H1 (cell line): Measurements from ENCODE around the gene ST13. TPM values are rescaled to one million over a fixed set of nuclear protein-coding genes. Genes with fewer than 3 reads are reported as not detected.

ENCODE experiments used
- CTCF ChIA-PET: fragments of 300-600 bp; sonication (Branson Sonifier 250); formaldehyde crosslinking; loops from one replicate; lab custom pipeline; 2021; ENCODE audit not compliant: partially characterized antibody; lab: Charles Lee
- POLR2A ChIA-PET: fragments of 300-600 bp; sonication (Branson Sonifier 250); formaldehyde crosslinking; loops from one replicate; lab custom pipeline; 2021; ENCODE audit warnings: inconsistent platforms; ENCODE audit not compliant: partially characterized antibody; lab: Charles Lee
- DNase-seq, 2 experiments: peaks; one replicate each; pipeline versions ENCODE4 v3.0.0 to v3.0.0-alpha.2; 2010 to 2022; ENCODE audit warnings: low spot score in 2 of 2, low read depth in 1 of 2, mixed read lengths in 1 of 2
- FAIRE-seq: peaks from 2 replicates; lab custom pipeline; 2011; peaks lifted over from hg19 to GRCh38; lab: Jason Lieb, UNC
- H2AFZ ChIP-seq: 2 replicates; pipeline ENCODE4 v1.8.1; 2012; ENCODE audit warnings: low read length, inconsistent platforms
- H2AK5ac ChIP-seq: 2 replicates; pipeline ENCODE4 v1.6.1; 2013; ENCODE audit warnings: low read depth, low read length
- H2BK120ac ChIP-seq: replicated peaks from 2 replicates; pipeline ENCODE3; 2013; ENCODE audit warnings: low read depth, low read length, inconsistent platforms
- H2BK12ac ChIP-seq: 2 replicates; pipeline ENCODE4 v1.6.1; 2013; ENCODE audit warnings: low read depth, low read length
- H2BK15ac ChIP-seq: 2 replicates; pipeline ENCODE4 v1.6.1; 2013; ENCODE audit warnings: low read length
- H2BK20ac ChIP-seq: 2 replicates; pipeline ENCODE4 v1.6.1; 2013; ENCODE audit warnings: low read length
- H2BK5ac ChIP-seq: 2 replicates; pipeline ENCODE4 v1.6.1; 2013; ENCODE audit warnings: low read depth, low read length
- H3K14ac ChIP-seq: 2 replicates; pipeline ENCODE4 v1.6.1; 2013; ENCODE audit warnings: inconsistent platforms; ENCODE audit not compliant: insufficient read length
- H3K18ac ChIP-seq: 2 replicates; pipeline ENCODE4 v1.6.1; 2013; ENCODE audit warnings: low read length; ENCODE audit errors: extremely low read depth
- H3K23ac ChIP-seq: 2 replicates; pipeline ENCODE4 v1.6.1; 2013; ENCODE audit warnings: inconsistent platforms; ENCODE audit not compliant: insufficient read length
- H3K23me2 ChIP-seq: 2 replicates; pipeline ENCODE4 v1.6.1; 2013; ENCODE audit warnings: low read depth, low read length
- H3K27ac ChIP-seq: 2 replicates; pipeline ENCODE4 v1.6.1; 2011; ENCODE audit warnings: low read depth, low read length, inconsistent platforms
- H3K27me3 ChIP-seq, 4 experiments: replicated peaks in 1 of 4; 1 replicate in 1 of 4; 2 replicates in 3 of 4; pipeline versions ENCODE4 v1.6.1 to v1.8.1; 2011 to 2013; ENCODE audit warnings: low read length in 3 of 4, mild to moderate bottlenecking in 3 of 4, inconsistent platforms in 2 of 4, mixed read lengths in 2 of 4, moderate library complexity in 1 of 4; ENCODE audit not compliant: control insufficient read depth in 3 of 4, insufficient read depth in 3 of 4; ENCODE audit errors: extremely low read depth in 1 of 4
- H3K36me3 ChIP-seq, 4 experiments: 2 replicates each; pipeline versions ENCODE4 v1.6.1 to v1.8.1; 2011 to 2013; ENCODE audit warnings: mild to moderate bottlenecking in 4 of 4, low read length in 3 of 4, moderate library complexity in 2 of 4, control low read depth in 1 of 4, inconsistent platforms in 1 of 4; ENCODE audit not compliant: insufficient read depth in 4 of 4, control insufficient read depth in 2 of 4
- H3K4ac ChIP-seq: replicated peaks from 2 replicates; pipeline ENCODE3; 2013; ENCODE audit warnings: low read length, low read depth, mixed read lengths, inconsistent platforms; ENCODE audit not compliant: insufficient read length
- H3K4me1 ChIP-seq, 4 experiments: replicated peaks in 1 of 4; 1 replicate in 1 of 4; 2 replicates in 3 of 4; pipeline versions ENCODE4 v1.6.1 to v1.8.1; 2011 to 2013; ENCODE audit warnings: low read length in 3 of 4, inconsistent platforms in 2 of 4, mixed read lengths in 1 of 4; ENCODE audit not compliant: insufficient read depth in 4 of 4, control insufficient read depth in 3 of 4
- H3K4me2 ChIP-seq, 2 experiments: 2 replicates each; pipeline versions ENCODE4 v1.6.1 to v1.8.1; 2011 to 2013; ENCODE audit warnings: low read depth in 2 of 2, low read length in 2 of 2, control low read depth in 1 of 2, inconsistent platforms in 1 of 2, mild to moderate bottlenecking in 1 of 2; ENCODE audit not compliant: insufficient read depth in 1 of 2
- H3K4me3 ChIP-seq, 4 experiments: fragments of 200-600, 300-600 bp in 1 of 4; sonication (generic), shearing (Covaris generic), sonication (Bioruptor Twin) in 1 of 4; 2 replicates each; pipeline versions ENCODE4 v1.5.1 to v1.8.1; 2011 to 2016; ENCODE audit warnings: low read length in 4 of 4, low read depth in 3 of 4, control low read depth in 2 of 4, inconsistent platforms in 2 of 4, mild to moderate bottlenecking in 2 of 4, mixed read lengths in 1 of 4, moderate library complexity in 1 of 4; ENCODE audit not compliant: insufficient read depth in 2 of 4; ENCODE audit errors: extremely low read depth in 1 of 4
- H3K56ac ChIP-seq: replicated peaks from 2 replicates; pipeline ENCODE3; 2013; ENCODE audit warnings: low read depth, mild to moderate bottlenecking, mixed read lengths, low read length, inconsistent platforms; ENCODE audit not compliant: insufficient read length
- H3K79me1 ChIP-seq: 2 replicates; pipeline ENCODE4 v1.6.1; 2013; ENCODE audit warnings: low read depth, low read length, control low read depth
- H3K79me2 ChIP-seq, 2 experiments: 2 replicates each; pipeline versions ENCODE4 v1.6.1 to v1.8.1; 2012 to 2013; ENCODE audit warnings: low read length in 2 of 2, mild to moderate bottlenecking in 2 of 2, inconsistent platforms in 1 of 2; ENCODE audit not compliant: insufficient read depth in 2 of 2, control insufficient read depth in 1 of 2
- H3K9ac ChIP-seq, 4 experiments: replicated peaks in 1 of 4; 1 replicate in 1 of 4; 2 replicates in 3 of 4; pipeline versions ENCODE4 v1.6.1 to v1.8.1; 2011 to 2013; ENCODE audit warnings: low read depth in 3 of 4, low read length in 3 of 4, control low read depth in 2 of 4, mild to moderate bottlenecking in 2 of 4, moderate library complexity in 2 of 4, inconsistent platforms in 1 of 4; ENCODE audit errors: extremely low read depth in 1 of 4
- H3K9me3 ChIP-seq, 2 experiments: 2 replicates each; pipeline versions ENCODE4 v1.6.1 to v1.8.1; 2012 to 2013; ENCODE audit warnings: mild to moderate bottlenecking in 2 of 2, moderate library complexity in 2 of 2, control low read depth in 1 of 2, inconsistent platforms in 1 of 2, low read depth in 1 of 2, low read length in 1 of 2, mixed read lengths in 1 of 2; ENCODE audit not compliant: insufficient read depth in 2 of 2
- H4K20me1 ChIP-seq, 2 experiments: replicated peaks in 1 of 2; 2 replicates each; pipeline versions ENCODE3 to v1.8.1; 2011 to 2013; ENCODE audit warnings: inconsistent platforms in 2 of 2, low read length in 2 of 2, mild to moderate bottlenecking in 1 of 2; ENCODE audit not compliant: insufficient read depth in 2 of 2, control insufficient read depth in 1 of 2
- H4K5ac ChIP-seq: 2 replicates; pipeline ENCODE4 v1.6.1; 2013; ENCODE audit warnings: low read length, low read depth, mixed read lengths, inconsistent platforms; ENCODE audit not compliant: insufficient read length
- H4K8ac ChIP-seq: 2 replicates; pipeline ENCODE4 v1.8.0; 2013; ENCODE audit warnings: mild to moderate bottlenecking, moderate library complexity, low read length, inconsistent platforms; ENCODE audit not compliant: insufficient read depth; ENCODE audit errors: extremely low read depth
- H4K91ac ChIP-seq: replicated peaks from 2 replicates; pipeline ENCODE3; 2013; ENCODE audit warnings: low read length, mixed read lengths, inconsistent platforms; ENCODE audit not compliant: insufficient read length
- CTBP2 ChIP-seq: IDR thresholded peaks from 2 replicates; pipeline ENCODE4 v1.7.0; 2011; ENCODE audit warnings: borderline replicate concordance, mild to moderate bottlenecking, moderate library complexity, mixed read lengths, low read length; ENCODE audit not compliant: insufficient read depth, insufficient read length
- MAFK ChIP-seq: IDR thresholded peaks from 2 replicates; pipeline ENCODE4 v1.6.1; 2012; ENCODE audit warnings: low read depth, mild to moderate bottlenecking, improper control_type of control experiment, low read length
- NRF1 ChIP-seq: IDR thresholded peaks from 2 replicates; pipeline ENCODE4 v1.6.1; 2011; ENCODE audit warnings: mild to moderate bottlenecking, low read depth, low read length, improper control_type of control experiment
- SUZ12 ChIP-seq: fragments of 200-600 bp; sonication (generic); IDR thresholded peaks from 2 replicates; pipeline ENCODE4 v1.6.1; 2012; ENCODE audit warnings: mild to moderate bottlenecking, inconsistent platforms, low read length, moderate library complexity, mixed read lengths
- WGBS, 2 experiments: shearing (Covaris generic) in 1 of 2; methylation state at CpG; one replicate each; pipeline versions ENCODE4 v1.1.6 to v1.1.7; 2013 to 2015; ENCODE audit warnings: low lambda C conversion rate in 2 of 2, mixed read lengths in 2 of 2, inconsistent platforms in 1 of 2, low coverage in 1 of 2, missing lambda C conversion rate in 1 of 2; ENCODE audit not compliant: insufficient replicate concordance in 2 of 2, insufficient coverage in 1 of 2, insufficient read length in 1 of 2; ENCODE audit errors: extremely low coverage in 1 of 2, missing lambda C conversion rate in 1 of 2; 5-methylcytosine and 5-hydroxymethylcytosine counted together
- polyA plus RNA-seq, 7 experiments: library from polyadenylated mRNA; depleted of rRNA in 3 of 7; stranded (reverse) in 5 of 7; unstranded in 2 of 7; fragments of >200 nt in 5 of 7; fragments of 200-250 nt in 2 of 7; gene quantifications; 1 replicate in 5 of 7; 2 replicates in 1 of 7; 4 replicates in 1 of 7; pipeline versions ENCODE4 v1.2.1 to v1.2.3, GENCODE V29; 2011 to 2013; ENCODE audit warnings: missing spikeins in 2 of 7, mixed read lengths in 2 of 7
- total RNA-seq: library from RNA; stranded (reverse); fragmentation: NEBNext Ultra II Directional; extraction: Animal tissue kit (Norgen Biotek cat#: 25700); gene quantifications from 2 replicates; pipeline ENCODE4 v1.2.1, GENCODE V29; 2021

The ST13 gene
- total and polyA plus RNA-seq, 2 of the 8 experiments (the other 6 are each of a cell fraction or from before 2014, with no cell fraction given), result 52.0 to 305 TPM

- CTCF ChIA-PET, result interaction anchor here (1.0 to 1.5 kb wide), 2 partner anchors 37 to 172 kb away, joined by 3 read pairs; partner anchors contain the start of gene SLC25A17
- no peak overlapping the region for H2AK5ac ChIP-seq
- H2BK20ac ChIP-seq, result no peak overlapping the region
- H4K8ac ChIP-seq, result no peak overlapping the region
- no peak overlapping the region for H4K91ac ChIP-seq
- H3K4ac ChIP-seq, result no peak overlapping the region
- no peak overlapping the region for H3K18ac ChIP-seq
- FAIRE-seq, result no peak
- no peak overlapping the region for H2BK15ac ChIP-seq
- TF ChIP-seq SUZ12, result no peak
- no peak for TF ChIP-seq CTBP2
- TF ChIP-seq MAFK, result no peak
- peak; percentile 2; the same call in 1 of the 2 replicates for TF ChIP-seq NRF1
- H3K14ac ChIP-seq, result no peak overlapping the region
- no peak overlapping the region for H2BK5ac ChIP-seq
- POLR2A ChIA-PET, result interaction anchor here (0.6 to 4.9 kb wide), 9 partner anchors 9 to 147 kb away, joined by 3 to 24 read pairs (median 4); no protein-coding TSS in a partner anchor
- H3K56ac ChIP-seq, result no peak overlapping the region
- peaks cover 0 to 10% (median 0%) of the 10 kb centered on the region in 4 experiments; a peak in 3 of 8 replicates for H3K36me3 ChIP-seq
- no peak overlapping the region for H4K5ac ChIP-seq
- H2BK120ac ChIP-seq, result no peak overlapping the region
- no peaks in the 10 kb centered on the region for H3K27me3 ChIP-seq
- H3K4me2 ChIP-seq, result peak overlapping the region; percentile 68 to 79
- H3K9me3 ChIP-seq, result no peaks in the 10 kb centered on the region
- H3K9ac ChIP-seq, result peak overlapping the region; percentile 58 to 99 (median 92); a peak in 6 of 7 replicates
- H3K4me1 ChIP-seq, result peaks cover 0 to 6% (median 0%) of the 10 kb centered on the region in 4 experiments; a peak in 2 of 7 replicates
- H3K27ac ChIP-seq, result peak overlapping the region; percentile 98; the same call in 1 of the 2 replicates
- 60% methylated on average over 20 of the region's 20 CpGs; no CpG with 5 or more reads in 1 of the 2 experiments for WGBS, 2 experiments
- H3K4me3 ChIP-seq, result peak overlapping the region; percentile 98 to 99 (median 98)
- no peak overlapping the region for H2AFZ ChIP-seq
- peaks cover 8% of the 10 kb centered on the region for H3K23me2 ChIP-seq
- H3K79me2 ChIP-seq, result peaks cover 40 to 91% of the 10 kb centered on the region in 2 experiments
- no peak overlapping the region; the same call in 1 of the 2 replicates for H2BK12ac ChIP-seq
- H4K20me1 ChIP-seq, result peaks cover 2 to 8% of the 10 kb centered on the region in 2 experiments
- no peak for DNase-seq
- no peaks in the 10 kb centered on the region; the same call in 1 of the 2 replicates for H3K79me1 ChIP-seq
- no peak overlapping the region for H3K23ac ChIP-seq
Observed at GRCh38 chr22:40855071-40855978, 1.1 kb downstream of the ST13 start.
